SU-DHL-6 (cell line): ENCODE results near the gene ASCC3.
"Not testable (repeated sequence)": the region's sequence is repeated elsewhere in the genome, so short reads cannot be mapped to it uniquely, and the experiment has no call there.

Experiments
- H2AFZ ChIP-seq: fragments of 200-600 bp; sonication (generic); 2 replicates; pipeline ENCODE4 v1.6.1; 2014; ENCODE audit warnings: low read depth, mild to moderate bottlenecking, moderate library complexity, mixed read lengths, antibody characterized with exemption, low read length; ENCODE audit not compliant: severe bottlenecking
- H3F3A ChIP-seq: fragments of 200-600 bp; shearing (Covaris generic); 2 replicates; pipeline ENCODE4 v1.6.0; 2016; ENCODE audit warnings: antibody characterized with exemption, mild to moderate bottlenecking; ENCODE audit not compliant: insufficient read depth
- H3K27ac ChIP-seq: fragments of 200-600 bp; sonication (generic); 2 replicates; pipeline ENCODE4 v1.5.1; 2016; ENCODE audit warnings: low read depth, mild to moderate bottlenecking, low read length, moderate library complexity, mixed read lengths
- H3K27me3 ChIP-seq: fragments of 200-600 bp; sonication (generic), shearing (Covaris generic); 2 replicates; pipeline ENCODE4 v1.6.0; 2014; ENCODE audit warnings: mild to moderate bottlenecking, low read length
- H3K36me3 ChIP-seq: fragments of 200-600 bp; sonication (generic); 2 replicates; pipeline ENCODE4 v1.6.1; 2014; ENCODE audit warnings: mild to moderate bottlenecking, low read length, mixed read lengths
- H3K4me2 ChIP-seq: fragments of 300-600, 200-600 bp; shearing (Covaris generic), sonication (generic); 2 replicates; pipeline ENCODE4 v1.6.0; 2014; ENCODE audit warnings: low read length, low read depth, mild to moderate bottlenecking; ENCODE audit not compliant: poor library complexity, severe bottlenecking
- H3K4me3 ChIP-seq: fragments of 200-600 bp; sonication (generic); 2 replicates; pipeline ENCODE4 v1.5.1; 2014; ENCODE audit warnings: antibody characterized with exemption, low read length, mild to moderate bottlenecking, mixed read lengths; ENCODE audit not compliant: insufficient read depth, poor library complexity, severe bottlenecking
- H3K79me2 ChIP-seq: fragments of 200-600 bp; sonication (generic); 2 replicates; pipeline ENCODE4 v1.6.1; 2014; ENCODE audit warnings: mild to moderate bottlenecking, low read length, moderate library complexity; ENCODE audit not compliant: insufficient read depth
- H3K9ac ChIP-seq: fragments of 200-600 bp; sonication (generic); 2 replicates; pipeline ENCODE4 v1.7.0; 2014; ENCODE audit warnings: mild to moderate bottlenecking, low read length
- H3K9me2 ChIP-seq: fragments of 200-600 bp; sonication (generic); replicated peaks from 2 replicates; pipeline ENCODE4 v1.6.1; 2014; ENCODE audit warnings: low read length; ENCODE audit not compliant: insufficient read depth
- H3K9me3 ChIP-seq: fragments of 200-600 bp; sonication (generic); 2 replicates; pipeline ENCODE4 v1.6.1; 2014; ENCODE audit warnings: low read length, mixed read lengths; ENCODE audit not compliant: insufficient read depth
- H4K20me1 ChIP-seq: fragments of 200-600 bp; sonication (generic); 2 replicates; pipeline ENCODE4 v1.6.1; 2014; ENCODE audit warnings: low read depth, mild to moderate bottlenecking, antibody characterized with exemption, low read length, moderate library complexity, mixed read lengths
- EZH2phosphoT487 ChIP-seq: fragments of 200-600 bp; sonication (generic), shearing (Covaris generic); conservative IDR thresholded peaks from 2 replicates; pipeline ENCODE4 v1.6.1; 2018; ENCODE audit warnings: mild to moderate bottlenecking, antibody characterized with exemption, low read length, moderate library complexity, mixed read lengths
- TF ChIP-seq, protein P1 (sequence below): fragments of 200-600 bp; sonication (generic); IDR thresholded peaks from one replicate; pipeline ENCODE4 v1.5.1; 2017; ENCODE audit warnings: antibody characterized with exemption, mild to moderate bottlenecking, low read length, moderate library complexity; ENCODE audit not compliant: insufficient read depth, poor library complexity, severe bottlenecking

The ASCC3 gene

DNA sequence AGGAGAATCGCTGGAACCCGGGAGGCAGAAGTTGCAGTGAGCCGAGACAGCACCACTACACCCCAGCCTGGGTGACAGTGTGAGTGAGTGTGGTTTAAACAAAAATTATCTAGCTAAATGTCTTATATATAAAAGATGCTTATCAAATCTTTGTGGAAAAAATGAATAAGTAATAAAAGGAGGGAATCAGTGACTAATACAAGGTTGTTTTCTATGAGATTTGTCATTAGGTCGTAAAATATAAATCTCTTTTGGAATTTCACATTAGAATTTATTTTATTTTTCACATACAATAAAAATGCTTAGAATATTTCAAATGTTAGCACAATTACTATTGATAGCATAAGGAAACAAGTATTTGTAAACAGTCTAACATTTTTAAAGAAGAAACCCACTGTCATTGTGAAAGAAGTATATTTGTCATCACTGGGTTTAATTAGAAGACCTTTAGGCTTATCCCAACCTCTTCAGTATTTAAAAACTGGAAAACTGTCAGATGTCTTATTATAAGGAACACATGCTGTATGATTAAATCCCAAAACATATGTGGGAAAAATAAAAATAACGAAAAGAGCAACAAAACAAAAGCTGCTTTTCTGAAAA is 47.1 kb downstream of the ASCC3 start:
- Histone ChIP-seq H3K4me2 (no peak overlapping the region), H3K27me3 (no peaks in the 10 kb centered on the region), H3K79me2 (peaks cover 51% of the 10 kb centered on the region), H3K4me3 (no peak overlapping the region), H3F3A (no peaks in the 10 kb centered on the region), H3K27ac (no peak overlapping the region), H3K36me3 (peaks cover 21% of the 10 kb centered on the region), H2AFZ (no peak overlapping the region), H4K20me1 (peaks cover 3% of the 10 kb centered on the region; the same call in 1 of the 2 replicates), H3K9me2 (no peaks in the 10 kb centered on the region), H3K9ac (no peak overlapping the region), H3K9me3 (no peaks in the 10 kb centered on the region)
- TF ChIP-seq EZH2phosphoT487, result no peak
- TF ChIP-seq, protein P1, sequence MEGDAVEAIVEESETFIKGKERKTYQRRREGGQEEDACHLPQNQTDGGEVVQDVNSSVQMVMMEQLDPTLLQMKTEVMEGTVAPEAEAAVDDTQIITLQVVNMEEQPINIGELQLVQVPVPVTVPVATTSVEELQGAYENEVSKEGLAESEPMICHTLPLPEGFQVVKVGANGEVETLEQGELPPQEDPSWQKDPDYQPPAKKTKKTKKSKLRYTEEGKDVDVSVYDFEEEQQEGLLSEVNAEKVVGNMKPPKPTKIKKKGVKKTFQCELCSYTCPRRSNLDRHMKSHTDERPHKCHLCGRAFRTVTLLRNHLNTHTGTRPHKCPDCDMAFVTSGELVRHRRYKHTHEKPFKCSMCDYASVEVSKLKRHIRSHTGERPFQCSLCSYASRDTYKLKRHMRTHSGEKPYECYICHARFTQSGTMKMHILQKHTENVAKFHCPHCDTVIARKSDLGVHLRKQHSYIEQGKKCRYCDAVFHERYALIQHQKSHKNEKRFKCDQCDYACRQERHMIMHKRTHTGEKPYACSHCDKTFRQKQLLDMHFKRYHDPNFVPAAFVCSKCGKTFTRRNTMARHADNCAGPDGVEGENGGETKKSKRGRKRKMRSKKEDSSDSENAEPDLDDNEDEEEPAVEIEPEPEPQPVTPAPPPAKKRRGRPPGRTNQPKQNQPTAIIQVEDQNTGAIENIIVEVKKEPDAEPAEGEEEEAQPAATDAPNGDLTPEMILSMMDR, result no peak

DNA sequence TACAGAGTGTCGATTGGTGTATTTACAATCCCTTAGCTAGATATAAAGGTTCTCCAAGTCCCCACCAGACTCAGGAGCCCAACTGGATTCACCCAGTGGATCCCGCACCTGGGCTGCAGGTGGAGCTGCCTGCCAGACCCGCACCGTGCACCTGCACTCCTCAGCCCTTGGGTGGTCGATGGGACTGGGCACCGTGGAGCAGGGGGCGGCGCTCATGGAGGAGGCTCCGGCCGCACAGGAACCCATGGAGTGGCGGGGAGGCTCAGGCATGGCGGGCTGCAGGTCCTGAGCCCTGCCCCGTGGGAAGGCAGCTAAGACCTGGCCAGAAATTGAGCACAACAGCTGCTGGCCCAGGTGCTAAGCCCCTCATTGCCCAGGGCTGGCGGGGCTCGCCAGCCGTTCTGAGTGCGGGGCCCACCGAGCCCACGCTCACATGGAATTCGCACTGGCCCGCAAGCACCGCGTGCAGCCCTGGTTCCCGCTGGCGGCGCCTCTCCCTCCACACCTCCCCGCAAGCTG is 52.0 kb downstream of the ASCC3 start:
- H3K9me2 ChIP-seq, H3K27ac ChIP-seq, H3K4me2 ChIP-seq, H3K9me3 ChIP-seq, H3K4me3 ChIP-seq, H4K20me1 ChIP-seq, H3K36me3 ChIP-seq, H3F3A ChIP-seq, H2AFZ ChIP-seq, H3K9ac ChIP-seq, H3K27me3 ChIP-seq: not testable (repeated sequence)
- peaks cover 34% of the 10 kb centered on the region for H3K79me2 ChIP-seq

DNA sequence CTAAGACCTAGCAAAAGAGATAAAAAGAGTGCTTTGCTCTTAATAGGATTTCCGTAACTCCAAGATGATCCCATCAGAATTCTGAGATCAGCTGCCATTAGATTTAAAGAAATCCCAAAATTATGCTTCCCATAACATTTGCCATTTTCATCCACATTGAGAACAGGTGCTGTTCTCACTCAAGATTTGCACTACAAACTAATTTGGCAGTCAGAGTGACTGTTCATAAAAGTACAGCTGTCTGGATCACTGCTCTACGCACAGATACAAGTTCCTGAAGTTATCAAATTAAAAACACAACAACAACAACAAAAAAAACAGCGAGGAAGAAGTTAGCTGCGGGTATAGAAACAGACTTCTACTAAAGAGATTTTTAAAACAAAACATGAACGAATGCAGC is 58.1 kb downstream of the ASCC3 start:
- H3K27ac ChIP-seq, result no peak overlapping the region
- no peak overlapping the region for H3K4me3 ChIP-seq

DNA sequence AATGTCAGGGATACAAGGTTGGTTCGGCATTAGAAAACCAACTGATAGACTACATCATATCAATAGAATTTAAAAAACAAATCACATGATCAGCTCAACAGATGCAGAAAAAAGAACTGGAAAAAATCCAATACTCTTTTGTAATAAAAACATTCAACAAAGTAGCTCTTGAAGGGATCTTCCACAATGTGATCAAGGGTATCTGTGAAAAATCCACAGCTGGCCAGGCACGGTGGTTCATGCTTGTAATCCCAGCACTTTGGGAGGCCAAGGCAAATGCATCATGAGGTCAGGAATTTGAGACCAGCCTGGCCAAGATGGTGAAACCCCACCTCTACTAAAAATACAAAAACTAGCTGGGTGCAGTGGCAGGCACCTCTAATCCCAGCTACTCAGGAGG is 63.1 kb downstream of the ASCC3 start:
- H3K36me3 ChIP-seq, result no peaks in the 10 kb centered on the region

More for the DNA sequence above, 58.1 kb downstream of the ASCC3 start:
- Histone ChIP-seq H3K9me2 (no peaks in the 10 kb centered on the region), H3K9me3 (no peaks in the 10 kb centered on the region), H3K9ac (no peak overlapping the region), H3K79me2 (peaks cover 28% of the 10 kb centered on the region), H3K36me3 (no peaks in the 10 kb centered on the region), H2AFZ (no peak overlapping the region), H3K27me3 (no peaks in the 10 kb centered on the region), H3K4me2 (no peak overlapping the region), H4K20me1 (no peaks in the 10 kb centered on the region), H3F3A (peaks cover 13% of the 10 kb centered on the region; the same call in 1 of the 2 replicates)
- TF ChIP-seq EZH2phosphoT487, result no peak
- TF ChIP-seq, protein P1, result no peak

More for the DNA sequence above, 63.1 kb downstream of the ASCC3 start:
- peaks cover 62% of the 10 kb centered on the region for H3K79me2 ChIP-seq
- no peaks in the 10 kb centered on the region for H3K9me2 ChIP-seq
- H3K27ac ChIP-seq, result no peak overlapping the region
- H3K4me2 ChIP-seq, result no peak overlapping the region
- no peaks in the 10 kb centered on the region for H3F3A ChIP-seq
- no peak overlapping the region for H3K4me3 ChIP-seq
- no peak overlapping the region for H3K9ac ChIP-seq
- no peaks in the 10 kb centered on the region for H4K20me1 ChIP-seq
- H3K9me3 ChIP-seq, result no peaks in the 10 kb centered on the region
- no peaks in the 10 kb centered on the region for H3K27me3 ChIP-seq
- TF ChIP-seq, protein P1, result no peak
- no peak for TF ChIP-seq EZH2phosphoT487
- H2AFZ ChIP-seq, result no peak overlapping the region
